Spleen (tissue), 11 donors: ENCODE measurements around the gene ALPK3. TPM values are rescaled to one million over a fixed set of nuclear protein-coding genes. Genes with fewer than 3 reads are reported as not detected.

Experiments used
- DNase-seq: peaks from one replicate; pipeline ENCODE4 v3.0.0-alpha.2; 2020
- H3K27ac ChIP-seq, 8 donors: fragments of 200-600 bp; sonication (generic) in 7 of 8; 1 replicate in 4 of 8; 2 replicates in 4 of 8; pipeline versions ENCODE4 v1.5.0 to v1.8.0; 2016 to 2021; ENCODE audit warnings: inconsistent platforms in 4 of 8, mild to moderate bottlenecking in 4 of 8, moderate library complexity in 1 of 8
- H3K27me3 ChIP-seq, 7 donors: fragments of 200-600 bp; sonication (generic) in 6 of 7; replicated peaks in 1 of 7; 1 replicate in 4 of 7; 2 replicates in 3 of 7; pipeline versions ENCODE4 v1.5.0 to v1.8.0; 2016 to 2021; ENCODE audit warnings: inconsistent platforms in 3 of 7, mild to moderate bottlenecking in 1 of 7
- H3K36me3 ChIP-seq, 6 donors: fragments of 200-600 bp; sonication (generic) in 5 of 6; 1 replicate in 4 of 6; 2 replicates in 2 of 6; pipeline versions ENCODE4 v1.5.0 to v1.8.0; 2016 to 2021; ENCODE audit warnings: inconsistent platforms in 2 of 6
- H3K4me1 ChIP-seq, 6 donors: fragments of 200-600 bp; sonication (generic) in 5 of 6; 1 replicate in 3 of 6; 2 replicates in 3 of 6; pipeline versions ENCODE4 v1.5.0 to v1.8.0; 2016 to 2021; ENCODE audit warnings: inconsistent platforms in 3 of 6
- H3K4me3 ChIP-seq, 8 donors: fragments of 200-600 bp; sonication (generic) in 7 of 8; 1 replicate in 4 of 8; 2 replicates in 4 of 8; pipeline versions ENCODE4 v1.5.0 to v1.8.0; 2016 to 2021; ENCODE audit warnings: inconsistent platforms in 4 of 8, mild to moderate bottlenecking in 4 of 8, moderate library complexity in 2 of 8
- H3K9me3 ChIP-seq, 8 donors: fragments of 200-600 bp; sonication (generic) in 7 of 8; 1 replicate in 4 of 8; 2 replicates in 4 of 8; pipeline versions ENCODE4 v1.5.0 to v1.8.0; 2016 to 2021; ENCODE audit warnings: inconsistent platforms in 4 of 8
- POLR2A ChIP-seq, 3 donors: fragments of 450-650 bp; IDR thresholded peaks; one replicate each; pipeline ENCODE4 v1.5.1; 2017; ENCODE audit warnings: antibody characterized with exemption in 3 of 3, mild to moderate bottlenecking in 1 of 3
- POLR2AphosphoS5 ChIP-seq, 3 donors: sonication (generic); formaldehyde crosslinking; IDR thresholded peaks; one replicate each; pipeline ENCODE4 v1.5.1; 2017; ENCODE audit warnings: antibody characterized with exemption in 3 of 3
- WGBS, 5 donors: extraction: QIAGEN DNeasy Blood & Tissue Kit in 3 of 5; methylation state at CpG; one replicate each; pipeline versions ENCODE4 v1.1.5 to v1.1.7; 2013 to 2018; 5-methylcytosine and 5-hydroxymethylcytosine counted together
- intact Hi-C: fragments of 100-400 bp; cut with DNase I; formaldehyde crosslinking; loops from one replicate; pipeline ENCODE4 v1.15.0; 2023; ENCODE audit warnings: low total_unique reads
- polyA plus RNA-seq, 3 donors: library from polyadenylated mRNA; stranded (reverse); fragments of 200-250 nt; gene quantifications; one replicate each; pipeline ENCODE4 v1.2.1, GENCODE V29; 2013
- total RNA-seq, 7 donors: library from RNA; depleted of rRNA in 3 of 7; stranded (reverse); fragments of >200 nt in 3 of 7; fragmentation: NEBNext Ultra II Directional in 4 of 7; extraction: Animal tissue kit (Norgen Biotek cat#: 25700) in 4 of 7; gene quantifications; one replicate each; pipeline versions ENCODE4 v1.1.0 to v1.2.1, GENCODE V29; 2016 to 2021
- TF ChIP-seq, protein P1 (sequence below), 11 experiments: fragments of 200-600 bp in 7 of 11; fragments of 450-650 bp in 4 of 11; sonication (generic) in 4 of 11; IDR thresholded peaks in 8 of 11; conservative IDR thresholded peaks in 3 of 11; 1 replicate in 7 of 11; 2 replicates in 4 of 11; pipeline versions ENCODE4 v1.4.0 to v1.8.0; 2016 to 2021; ENCODE audit warnings: antibody characterized with exemption in 11 of 11, inconsistent platforms in 4 of 11, mild to moderate bottlenecking in 1 of 11
- donor health status: healthy with polysubstance abuse.
- donor health status: DM: no; HTN: no; CAD: no; lungs with moderate emphysema.
- donor health status: DM: no; HTN: no; CAD: no.
- donor health status: Bipolar disorder and iron deficiency.
- donor health status: healthy.
- donor health status: DM: no; HTN: no; CAD: no.
- donor health status: DM: yes; HTN: yes; CAD: no.

ALPK3 gene
- total and polyA plus RNA-seq, 10 donors, result 0.13 to 1.1 (median 0.73) TPM

GRCh38 chr15:84839714-84840113 is 22.6 kb downstream of the ALPK3 start:
- Histone ChIP-seq H3K4me1 (no peaks in the 10 kb centered on the region), H3K36me3 (no peaks in the 10 kb centered on the region), H3K27me3 (no peaks in the 10 kb centered on the region), H3K9me3 (no peaks in the 10 kb centered on the region), H3K4me3 (no peak overlapping the region), H3K27ac (no peak overlapping the region)
- no peak for DNase-seq
- TF ChIP-seq, protein P1, sequence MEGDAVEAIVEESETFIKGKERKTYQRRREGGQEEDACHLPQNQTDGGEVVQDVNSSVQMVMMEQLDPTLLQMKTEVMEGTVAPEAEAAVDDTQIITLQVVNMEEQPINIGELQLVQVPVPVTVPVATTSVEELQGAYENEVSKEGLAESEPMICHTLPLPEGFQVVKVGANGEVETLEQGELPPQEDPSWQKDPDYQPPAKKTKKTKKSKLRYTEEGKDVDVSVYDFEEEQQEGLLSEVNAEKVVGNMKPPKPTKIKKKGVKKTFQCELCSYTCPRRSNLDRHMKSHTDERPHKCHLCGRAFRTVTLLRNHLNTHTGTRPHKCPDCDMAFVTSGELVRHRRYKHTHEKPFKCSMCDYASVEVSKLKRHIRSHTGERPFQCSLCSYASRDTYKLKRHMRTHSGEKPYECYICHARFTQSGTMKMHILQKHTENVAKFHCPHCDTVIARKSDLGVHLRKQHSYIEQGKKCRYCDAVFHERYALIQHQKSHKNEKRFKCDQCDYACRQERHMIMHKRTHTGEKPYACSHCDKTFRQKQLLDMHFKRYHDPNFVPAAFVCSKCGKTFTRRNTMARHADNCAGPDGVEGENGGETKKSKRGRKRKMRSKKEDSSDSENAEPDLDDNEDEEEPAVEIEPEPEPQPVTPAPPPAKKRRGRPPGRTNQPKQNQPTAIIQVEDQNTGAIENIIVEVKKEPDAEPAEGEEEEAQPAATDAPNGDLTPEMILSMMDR (IDR thresholded peaks at IDR 0.05 in 8 of 11, conservative IDR thresholded peaks at IDR 0.05 in 3 of 11), result no peak
- no peak for TF ChIP-seq POLR2AphosphoS5 (IDR thresholded peaks at IDR 0.05)
- TF ChIP-seq POLR2A (IDR thresholded peaks at IDR 0.05), result no peak
- intact Hi-C loops, result no loop called here
- WGBS, 5 donors, result 95 to 98% (median 97%) methylated on average over 21 to 23 of the region's 23 CpGs

- Histone ChIP-seq H3K27me3 (no peaks in the 10 kb centered on the region), H3K27ac (no peak overlapping the region), H3K4me3 (no peak overlapping the region), H3K4me1 (no peaks in the 10 kb centered on the region), H3K36me3 (no peaks in the 10 kb centered on the region), H3K9me3 (no peaks in the 10 kb centered on the region)
- TF ChIP-seq POLR2A (IDR thresholded peaks at IDR 0.05) (no peak), POLR2AphosphoS5 (IDR thresholded peaks at IDR 0.05) (no peak)
- TF ChIP-seq, protein P1 (IDR thresholded peaks at IDR 0.05 in 8 of 11, conservative IDR thresholded peaks at IDR 0.05 in 3 of 11), result no peak
- no peak for DNase-seq
- WGBS, 5 donors, result 83 to 93% (median 90%) methylated on average over 7 to 10 of the region's 10 CpGs
- intact Hi-C loops, result no loop called here
These were observed 23.1 kb downstream of the ALPK3 start for GRCh38 chr15:84840255-84840654.

GRCh38 chr15:84840741-84841429 is 23.7 kb downstream of the ALPK3 start:
- Histone ChIP-seq H3K27me3 (no peaks in the 10 kb centered on the region), H3K4me1 (no peaks in the 10 kb centered on the region), H3K27ac (no peak overlapping the region), H3K9me3 (no peaks in the 10 kb centered on the region), H3K4me3 (no peak overlapping the region), H3K36me3 (no peaks in the 10 kb centered on the region)
- intact Hi-C loops, result no loop called here
- no peak for DNase-seq
- TF ChIP-seq, protein P1 (IDR thresholded peaks at IDR 0.05 in 8 of 11, conservative IDR thresholded peaks at IDR 0.05 in 3 of 11), result no peak
- TF ChIP-seq POLR2AphosphoS5 (IDR thresholded peaks at IDR 0.05), result peak in 1 of 3 donors; percentile 18
- TF ChIP-seq POLR2A (IDR thresholded peaks at IDR 0.05), result no peak
- WGBS, 5 donors, result 85 to 94% (median 87%) methylated on average over 10 to 12 of the region's 12 CpGs

DNA sequence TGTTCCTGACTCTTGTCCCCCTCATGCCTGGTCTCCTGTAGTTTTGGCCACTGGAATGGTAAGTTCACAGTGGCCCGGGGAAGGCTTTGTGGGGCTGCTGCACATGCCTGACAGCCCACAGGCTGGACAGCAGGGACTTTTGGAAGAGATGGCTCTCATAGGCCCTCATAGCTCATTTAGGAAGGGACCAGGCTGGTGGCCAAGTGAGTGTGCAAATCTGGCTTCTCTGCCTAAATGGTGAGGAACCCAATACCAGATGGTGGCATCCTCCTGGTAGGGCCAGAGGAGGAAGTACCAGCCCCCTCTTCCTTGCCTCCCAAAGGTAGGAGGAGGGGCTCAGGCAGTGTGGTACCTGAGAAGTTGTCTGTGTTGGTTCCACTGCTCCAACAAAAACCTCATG is 25.6 kb downstream of the ALPK3 start:
- H3K36me3 ChIP-seq, result no peaks in the 10 kb centered on the region
- 95 to 100% (median 100%) methylated on average over 1 of the region's 1 CpG; no CpG with 5 or more reads in 1 of the 5 donors for WGBS, 5 donors
- H3K4me3 ChIP-seq, result no peak overlapping the region
- TF ChIP-seq, protein P1 (IDR thresholded peaks at IDR 0.05 in 8 of 11, conservative IDR thresholded peaks at IDR 0.05 in 3 of 11), result no peak
- no peak for TF ChIP-seq POLR2A (IDR thresholded peaks at IDR 0.05)
- TF ChIP-seq POLR2AphosphoS5 (IDR thresholded peaks at IDR 0.05), result no peak
- no peaks in the 10 kb centered on the region for H3K4me1 ChIP-seq
- intact Hi-C loops, result no loop called here
- peaks cover 0 to 16% (median 14%) of the 10 kb centered on the region in 8 donors for H3K9me3 ChIP-seq
- DNase-seq, result no peak
- no peaks in the 10 kb centered on the region for H3K27me3 ChIP-seq
- no peak overlapping the region for H3K27ac ChIP-seq
